Central memory CD8-positive, alpha-beta T cell (primary cell): ENCODE data around the gene GTPBP10.
A peak's percentile ranks its signal among the peaks of the same experiment; 100 is the strongest.

Source experiments
- ATAC-seq: fragments of 150-1000 bp; cut with Tn5 transposase; replicated peaks from 2 replicates; pipeline ENCODE4 v1.10.0; 2022; ENCODE audit warnings: mild to moderate bottlenecking, moderate FRiP score, moderate number of reproducible peaks; ENCODE audit not compliant: poor library complexity, severe bottlenecking; ENCODE audit errors: extremely low read depth
- DNase-seq, 2 donors: peaks; one replicate each; pipeline ENCODE4 v3.0.0; 2021; ENCODE audit warnings: low spot score in 2 of 2
- H3K27ac Mint-ChIP-seq: one replicate; pipeline ENCODE4 v1.8.0; 2022; ENCODE audit warnings: low read depth, mild to moderate bottlenecking, moderate library complexity, mixed read lengths
- H3K27me3 Mint-ChIP-seq: one replicate; pipeline ENCODE4 v1.8.0; 2022; ENCODE audit warnings: mixed read lengths
- H3K36me3 Mint-ChIP-seq: one replicate; pipeline ENCODE4 v1.8.0; 2022; ENCODE audit warnings: mild to moderate bottlenecking, moderate library complexity, mixed read lengths; ENCODE audit not compliant: insufficient read depth
- H3K4me1 Mint-ChIP-seq: one replicate; pipeline ENCODE4 v1.8.0; 2022; ENCODE audit warnings: mixed read lengths
- H3K4me3 Mint-ChIP-seq: one replicate; pipeline ENCODE4 v1.8.0; 2022; ENCODE audit warnings: mild to moderate bottlenecking, moderate library complexity, mixed read lengths
- H3K9me3 Mint-ChIP-seq: one replicate; pipeline ENCODE4 v1.8.0; 2022; ENCODE audit warnings: mixed read lengths

Gene GTPBP10

DNA sequence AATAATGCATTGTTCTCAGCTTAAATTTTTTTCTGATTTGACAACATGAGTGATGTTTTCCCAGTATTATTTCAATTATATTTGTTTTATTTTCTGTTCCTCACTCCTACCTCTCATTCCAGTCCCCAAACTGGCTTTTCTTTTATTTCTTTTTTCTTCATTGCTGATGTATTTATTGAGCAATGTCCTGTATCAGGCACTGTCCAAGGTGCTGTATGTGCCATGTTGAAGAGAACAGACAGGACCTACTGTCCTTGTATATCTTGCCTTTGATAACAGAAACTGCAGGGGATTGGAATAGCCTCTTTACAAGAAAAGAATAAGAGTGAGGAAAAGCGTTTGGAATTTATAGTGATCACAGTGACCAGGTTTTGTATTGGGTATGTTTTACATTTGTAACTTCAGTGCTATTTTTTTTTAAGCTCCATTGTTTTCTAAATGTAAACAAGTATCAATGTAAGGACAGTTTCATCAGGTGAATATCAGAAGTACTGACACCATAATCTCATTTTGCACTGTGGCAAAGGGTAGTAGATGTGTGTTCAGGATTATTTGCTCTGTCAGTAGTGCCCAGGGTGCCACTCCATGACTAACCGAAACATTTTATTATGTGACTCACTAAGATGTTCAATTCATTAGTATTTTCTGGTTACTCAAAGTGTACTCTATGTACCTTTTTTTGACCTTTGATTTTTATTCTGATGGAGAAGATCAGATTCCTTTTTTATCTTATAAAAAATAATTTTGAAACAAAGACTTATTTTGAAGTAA lies 41.1 kb downstream of the GTPBP10 start:
- Mint-ChIP-seq H3K27ac (no peak overlapping the region), H3K36me3 (peaks cover 29% of the 10 kb centered on the region)

GRCh38 chr7:90390926-90391325 lies 44.4 kb downstream of the GTPBP10 start:
- peaks cover 6% of the 10 kb centered on the region for H3K36me3 Mint-ChIP-seq
- ATAC-seq (no peak), DNase-seq (no peak)
- no peak overlapping the region for H3K27ac Mint-ChIP-seq
- no peaks in the 10 kb centered on the region for H3K27me3 Mint-ChIP-seq
- H3K4me3 Mint-ChIP-seq = no peak overlapping the region
- H3K9me3 Mint-ChIP-seq = peaks cover 9% of the 10 kb centered on the region
- H3K4me1 Mint-ChIP-seq = no peaks in the 10 kb centered on the region

More for the DNA sequence above, 41.1 kb downstream of the GTPBP10 start:
- no peaks in the 10 kb centered on the region for H3K4me1 Mint-ChIP-seq
- H3K9me3 Mint-ChIP-seq = no peaks in the 10 kb centered on the region
- H3K4me3 Mint-ChIP-seq = no peak overlapping the region
- DNase-seq = no peak
- no peak for ATAC-seq
- no peaks in the 10 kb centered on the region for H3K27me3 Mint-ChIP-seq

GRCh38 chr7:90391488-90391887 lies 45.0 kb downstream of the GTPBP10 start:
- Mint-ChIP-seq H3K27me3 (no peaks in the 10 kb centered on the region), H3K27ac (no peak overlapping the region), H3K4me3 (no peak overlapping the region), H3K36me3 (peaks cover 2% of the 10 kb centered on the region), H3K9me3 (peaks cover 14% of the 10 kb centered on the region), H3K4me1 (no peaks in the 10 kb centered on the region)
- DNase-seq = no peak
- ATAC-seq = no peak

DNA sequence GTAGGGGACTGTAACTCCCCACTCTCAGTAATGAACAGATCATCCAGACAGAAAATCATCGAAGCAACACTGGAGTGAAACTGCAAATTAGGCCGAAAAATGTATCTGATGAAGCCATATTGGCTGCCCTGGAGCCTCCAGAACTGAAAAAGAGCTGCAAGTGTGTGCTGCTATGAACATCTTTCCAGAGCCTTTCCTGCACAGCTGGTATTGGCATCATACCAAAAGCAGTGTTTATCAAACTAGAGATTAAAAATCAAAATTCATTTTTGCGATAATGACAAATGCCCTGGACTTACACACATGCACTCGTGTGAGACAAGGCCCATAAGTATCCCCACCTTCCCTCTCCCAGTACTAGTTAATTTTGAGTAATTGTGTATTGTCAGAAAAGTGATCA lies 49.9 kb downstream of the GTPBP10 start:
- H3K27ac Mint-ChIP-seq = no peak overlapping the region
- H3K4me1 Mint-ChIP-seq = no peaks in the 10 kb centered on the region
- H3K27me3 Mint-ChIP-seq = no peaks in the 10 kb centered on the region
- H3K36me3 Mint-ChIP-seq = no peaks in the 10 kb centered on the region
- H3K9me3 Mint-ChIP-seq = peaks cover 36% of the 10 kb centered on the region
- DNase-seq (no peak), ATAC-seq (no peak)
- H3K4me3 Mint-ChIP-seq = no peak overlapping the region

GRCh38 chr7:90401989-90402388 lies 55.5 kb downstream of the GTPBP10 start:
- Mint-ChIP-seq H3K27ac (no peak overlapping the region), H3K9me3 (peaks cover 22% of the 10 kb centered on the region), H3K27me3 (no peaks in the 10 kb centered on the region), H3K4me1 (peaks cover 20% of the 10 kb centered on the region), H3K4me3 (no peak overlapping the region), H3K36me3 (peaks cover 7% of the 10 kb centered on the region)
- ATAC-seq = no peak
- no peak for DNase-seq

DNA sequence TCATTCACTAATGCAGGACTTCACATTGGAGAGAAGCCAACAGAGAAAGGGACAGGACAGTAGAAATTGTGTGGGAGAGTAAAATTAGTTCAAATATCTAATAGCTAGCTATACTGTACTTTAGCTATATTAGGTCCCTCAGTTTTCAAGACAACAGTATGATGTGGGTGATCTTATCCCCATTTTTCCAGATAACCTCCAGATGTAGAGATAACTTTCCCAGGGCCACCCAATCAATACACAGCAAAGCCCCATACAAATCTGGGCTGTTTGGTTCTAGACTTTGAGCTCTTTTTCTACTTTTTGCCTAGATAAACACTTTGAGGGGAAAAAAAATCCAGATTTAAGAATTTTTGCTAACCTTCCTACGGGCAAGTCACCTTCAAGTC lies 56.3 kb downstream of the GTPBP10 start:
- Mint-ChIP-seq H3K4me1 (peaks cover 20% of the 10 kb centered on the region), H3K9me3 (peaks cover 22% of the 10 kb centered on the region), H3K36me3 (peaks cover 7% of the 10 kb centered on the region), H3K27me3 (no peaks in the 10 kb centered on the region), H3K4me3 (peak overlapping the region; percentile 97), H3K27ac (peak overlapping the region; percentile 97)
- no peak for DNase-seq
- no peak for ATAC-seq

DNA sequence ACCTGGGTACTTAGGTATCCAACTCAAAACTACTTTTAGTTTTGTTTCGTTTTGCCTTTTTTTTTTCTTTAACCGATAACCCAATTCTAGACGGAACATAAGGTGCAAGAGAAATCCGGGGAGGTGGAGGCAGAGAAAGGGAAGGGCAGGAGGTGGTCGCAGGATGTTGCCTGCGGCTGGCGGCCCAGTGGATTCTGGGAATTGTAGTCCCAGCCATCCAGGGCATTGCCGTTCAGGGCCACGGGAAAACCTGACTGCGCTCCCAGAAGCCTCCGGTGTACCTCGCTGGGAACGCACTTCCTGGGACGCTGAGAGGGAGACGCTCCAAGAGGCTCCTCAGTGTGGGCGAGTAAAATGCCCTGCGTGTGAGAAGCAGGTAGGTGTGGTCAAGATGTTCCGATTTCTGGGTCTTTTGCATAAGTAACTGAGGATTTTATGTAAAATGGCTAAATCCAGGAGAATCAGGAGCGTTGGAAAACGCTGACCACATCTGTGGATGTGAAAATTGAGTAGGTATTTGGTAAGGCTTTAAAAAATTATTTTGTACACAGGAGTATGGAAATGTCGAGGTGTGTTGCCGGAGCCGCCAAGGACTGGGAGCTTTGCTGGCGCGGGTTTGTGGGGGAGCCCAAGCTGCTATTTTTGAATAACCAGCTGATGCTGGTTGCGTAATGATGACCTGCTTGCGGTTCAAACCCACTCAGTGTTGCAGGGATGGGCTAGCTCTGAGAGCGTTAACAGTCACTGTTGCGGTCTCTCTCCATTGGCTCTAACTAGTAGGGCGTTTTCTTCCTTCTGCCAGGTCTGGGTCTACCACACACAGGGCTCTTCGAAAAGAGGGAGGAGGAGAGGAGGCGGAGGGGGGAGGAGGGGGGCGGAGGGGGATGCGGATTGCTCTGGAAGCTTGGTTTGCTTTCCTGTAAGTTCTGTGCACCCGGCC lies 56.9 kb downstream of the GTPBP10 start, which contains the start of gene CLDN12:
TSS of gene CLDN12 (plus strand) at position 288 of the 940 bp plus-strand sequence. CDS start 9,216 bp downstream, outside the sequence.
- ATAC-seq (peak; percentile 99), DNase-seq (peak; percentile 59 to 75)
- Mint-ChIP-seq H3K9me3 (peaks cover 16% of the 10 kb centered on the region), H3K4me3 (peak within 1 kb of the TSS; percentile 97), H3K4me1 (peaks cover 20% of the 10 kb centered on the region), H3K27me3 (no peaks in the 10 kb centered on the region), H3K27ac (peak within 1 kb of the TSS; percentile 97), H3K36me3 (peaks cover 7% of the 10 kb centered on the region)

DNA sequence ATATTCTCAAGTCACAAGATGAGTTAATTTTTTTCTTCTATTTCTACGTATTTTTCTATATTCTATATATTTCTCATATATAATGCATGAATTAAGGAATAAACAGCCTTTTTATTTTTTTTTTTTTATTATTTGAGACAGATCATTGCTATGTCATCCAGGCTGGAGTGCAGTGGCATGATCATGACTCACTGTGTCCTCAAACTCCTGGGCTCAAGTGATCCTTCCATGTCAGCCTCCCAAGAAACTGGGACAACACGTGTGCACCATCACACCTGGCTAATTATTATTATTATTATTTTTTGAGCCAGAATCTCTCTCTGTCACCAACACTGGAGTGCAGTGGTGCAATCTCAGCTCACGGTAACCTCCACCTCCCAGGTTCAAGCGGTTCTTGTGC lies 58.3 kb downstream of the GTPBP10 start:
- Mint-ChIP-seq H3K4me3 (peak overlapping the region; percentile 97), H3K27me3 (no peaks in the 10 kb centered on the region), H3K4me1 (peaks cover 20% of the 10 kb centered on the region), H3K9me3 (peaks cover 7% of the 10 kb centered on the region), H3K36me3 (peaks cover 7% of the 10 kb centered on the region), H3K27ac (peak overlapping the region; percentile 97)
- DNase-seq = no peak
- no peak for ATAC-seq

GRCh38 chr7:90407484-90407821 lies 60.9 kb downstream of the GTPBP10 start:
- no peak for DNase-seq
- H3K27ac Mint-ChIP-seq = no peak overlapping the region
- no peaks in the 10 kb centered on the region for H3K27me3 Mint-ChIP-seq
- H3K36me3 Mint-ChIP-seq = peaks cover 10% of the 10 kb centered on the region
- H3K9me3 Mint-ChIP-seq = no peaks in the 10 kb centered on the region
- no peak for ATAC-seq
- peaks cover 20% of the 10 kb centered on the region for H3K4me1 Mint-ChIP-seq
- no peak overlapping the region for H3K4me3 Mint-ChIP-seq

DNA sequence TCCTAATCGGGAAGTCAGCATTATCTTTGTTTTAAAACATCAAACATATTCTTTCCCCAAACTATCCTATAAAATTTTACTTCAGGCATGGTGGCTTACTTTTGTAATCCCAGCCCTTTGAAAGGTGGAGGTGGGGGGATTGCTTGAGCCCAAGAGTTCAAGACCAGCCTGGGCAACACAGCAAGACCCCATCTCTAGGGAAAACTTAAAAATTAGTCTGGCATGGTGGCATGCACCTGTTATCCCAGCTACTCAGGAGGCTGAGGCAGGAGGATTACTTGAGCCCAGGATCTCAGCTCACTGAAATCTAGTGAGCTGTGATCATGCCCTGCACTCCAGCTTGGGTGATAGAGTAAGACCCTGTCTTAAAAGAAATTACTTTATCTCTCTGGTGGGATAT lies 61.6 kb downstream of the GTPBP10 start:
- H3K4me3 Mint-ChIP-seq = no peak overlapping the region
- ATAC-seq (no peak), DNase-seq (no peak)
- no peaks in the 10 kb centered on the region for H3K27me3 Mint-ChIP-seq
- no peak overlapping the region for H3K27ac Mint-ChIP-seq
- H3K36me3 Mint-ChIP-seq = peaks cover 9% of the 10 kb centered on the region
- peaks cover 13% of the 10 kb centered on the region for H3K4me1 Mint-ChIP-seq
- no peaks in the 10 kb centered on the region for H3K9me3 Mint-ChIP-seq

- H3K36me3 Mint-ChIP-seq = peaks cover 3% of the 10 kb centered on the region
- no peak for ATAC-seq
- H3K27me3 Mint-ChIP-seq = no peaks in the 10 kb centered on the region
Observed at GRCh38 chr7:90409667-90410066, 63.2 kb downstream of the GTPBP10 start.

DNA sequence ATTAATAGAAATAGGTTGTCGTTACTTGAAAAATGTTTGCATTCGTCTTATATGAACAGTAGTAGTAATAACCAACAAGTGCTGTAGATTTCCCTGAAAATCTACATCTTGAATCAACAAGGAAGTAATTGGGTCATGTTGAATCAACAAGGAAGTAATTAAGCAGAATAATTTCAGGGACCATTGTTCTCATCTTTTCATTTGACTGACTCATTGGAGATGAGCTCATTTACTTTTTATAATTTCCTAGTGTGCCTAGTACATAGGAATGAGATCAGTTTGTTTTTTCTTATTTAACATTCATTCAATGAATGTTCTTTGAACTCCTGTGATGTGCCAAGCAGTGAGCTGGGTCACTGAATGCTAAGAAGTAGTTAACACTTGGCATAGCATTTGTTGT lies 65.0 kb downstream of the GTPBP10 start:
- Mint-ChIP-seq H3K9me3 (no peaks in the 10 kb centered on the region), H3K4me3 (no peak overlapping the region), H3K27ac (no peak overlapping the region), H3K27me3 (no peaks in the 10 kb centered on the region), H3K36me3 (peaks cover 3% of the 10 kb centered on the region), H3K4me1 (no peaks in the 10 kb centered on the region)
- no peak for ATAC-seq
- DNase-seq = no peak

More at GRCh38 chr7:90409667-90410066, 63.2 kb downstream of the GTPBP10 start:
- H3K27ac Mint-ChIP-seq = no peak overlapping the region
- no peak overlapping the region for H3K4me3 Mint-ChIP-seq
- H3K9me3 Mint-ChIP-seq = no peaks in the 10 kb centered on the region
- no peaks in the 10 kb centered on the region for H3K4me1 Mint-ChIP-seq
- DNase-seq = no peak
